HFF-Myc (cell line): ENCODE results near the gene LRSAM1.
A peak's percentile ranks its signal among the peaks of the same experiment; 100 is the strongest.

Experiments
- DNase-seq: peaks from one replicate; pipeline ENCODE4 v3.0.0-alpha.2; 2011; ENCODE audit warnings: low read depth; ENCODE audit errors: extremely low read depth
- H3K4me3 ChIP-seq: replicated peaks from 2 replicates; pipeline ENCODE4 v1.5.1; 2011; ENCODE audit warnings: low read depth, mild to moderate bottlenecking, control low read depth, low read length
- TF ChIP-seq, protein P1 (sequence below): IDR thresholded peaks from 2 replicates; pipeline ENCODE4 v1.5.1; 2012; ENCODE audit warnings: mild to moderate bottlenecking, low read depth, low read length, control low read depth; ENCODE audit errors: missing control alignments

The LRSAM1 gene

DNA sequence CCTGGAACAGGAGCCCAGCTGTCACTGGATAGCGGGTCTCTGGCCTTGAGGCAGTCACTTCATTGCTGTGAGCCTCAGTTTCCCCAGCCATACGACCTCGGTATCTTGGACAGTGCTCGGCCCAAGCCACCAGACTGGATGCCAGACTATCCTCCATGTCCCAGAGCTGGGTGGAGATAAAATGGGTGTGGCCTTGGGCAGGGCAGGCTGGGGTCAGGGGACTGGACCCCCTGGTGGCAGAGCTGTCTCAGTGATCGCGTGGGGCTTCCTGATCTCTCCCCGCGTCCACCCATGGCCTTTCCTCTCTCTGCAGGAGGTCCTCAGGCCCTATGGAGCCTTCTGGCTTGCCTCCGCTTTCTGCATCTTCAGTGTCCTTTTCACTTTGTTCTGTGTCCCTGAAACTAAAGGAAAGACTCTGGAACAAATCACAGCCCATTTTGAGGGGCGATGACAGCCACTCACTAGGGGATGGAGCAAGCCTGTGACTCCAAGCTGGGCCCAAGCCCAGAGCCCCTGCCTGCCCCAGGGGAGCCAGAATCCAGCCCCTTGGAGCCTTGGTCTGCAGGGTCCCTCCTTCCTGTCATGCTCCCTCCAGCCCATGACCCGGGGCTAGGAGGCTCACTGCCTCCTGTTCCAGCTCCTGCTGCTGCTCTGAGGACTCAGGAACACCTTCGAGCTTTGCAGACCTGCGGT lies 44.4 kb upstream of the LRSAM1 start:
- no peak overlapping the region for H3K4me3 ChIP-seq
- no peak for DNase-seq
- TF ChIP-seq, protein P1, sequence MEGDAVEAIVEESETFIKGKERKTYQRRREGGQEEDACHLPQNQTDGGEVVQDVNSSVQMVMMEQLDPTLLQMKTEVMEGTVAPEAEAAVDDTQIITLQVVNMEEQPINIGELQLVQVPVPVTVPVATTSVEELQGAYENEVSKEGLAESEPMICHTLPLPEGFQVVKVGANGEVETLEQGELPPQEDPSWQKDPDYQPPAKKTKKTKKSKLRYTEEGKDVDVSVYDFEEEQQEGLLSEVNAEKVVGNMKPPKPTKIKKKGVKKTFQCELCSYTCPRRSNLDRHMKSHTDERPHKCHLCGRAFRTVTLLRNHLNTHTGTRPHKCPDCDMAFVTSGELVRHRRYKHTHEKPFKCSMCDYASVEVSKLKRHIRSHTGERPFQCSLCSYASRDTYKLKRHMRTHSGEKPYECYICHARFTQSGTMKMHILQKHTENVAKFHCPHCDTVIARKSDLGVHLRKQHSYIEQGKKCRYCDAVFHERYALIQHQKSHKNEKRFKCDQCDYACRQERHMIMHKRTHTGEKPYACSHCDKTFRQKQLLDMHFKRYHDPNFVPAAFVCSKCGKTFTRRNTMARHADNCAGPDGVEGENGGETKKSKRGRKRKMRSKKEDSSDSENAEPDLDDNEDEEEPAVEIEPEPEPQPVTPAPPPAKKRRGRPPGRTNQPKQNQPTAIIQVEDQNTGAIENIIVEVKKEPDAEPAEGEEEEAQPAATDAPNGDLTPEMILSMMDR = no peak

DNA sequence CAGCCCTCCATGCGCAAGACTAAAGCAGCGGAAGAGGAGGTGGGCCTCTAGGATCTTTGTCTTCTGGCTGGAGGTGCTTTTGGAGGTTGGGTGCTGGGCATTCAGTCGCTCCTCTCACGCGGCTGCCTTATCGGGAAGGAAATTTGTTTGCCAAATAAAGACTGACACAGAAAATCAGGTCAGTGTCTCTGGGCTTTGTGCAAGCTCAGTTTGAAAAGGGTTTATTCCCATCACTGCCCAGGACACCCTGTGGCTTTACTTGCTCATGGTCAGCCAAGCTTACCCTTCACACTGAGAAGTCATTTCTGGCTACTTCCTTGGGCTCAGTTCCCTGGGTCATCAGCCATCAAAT lies 43.8 kb upstream of the LRSAM1 start:
- TF ChIP-seq, protein P1 = no peak
- no peak overlapping the region for H3K4me3 ChIP-seq
- no peak for DNase-seq

DNA sequence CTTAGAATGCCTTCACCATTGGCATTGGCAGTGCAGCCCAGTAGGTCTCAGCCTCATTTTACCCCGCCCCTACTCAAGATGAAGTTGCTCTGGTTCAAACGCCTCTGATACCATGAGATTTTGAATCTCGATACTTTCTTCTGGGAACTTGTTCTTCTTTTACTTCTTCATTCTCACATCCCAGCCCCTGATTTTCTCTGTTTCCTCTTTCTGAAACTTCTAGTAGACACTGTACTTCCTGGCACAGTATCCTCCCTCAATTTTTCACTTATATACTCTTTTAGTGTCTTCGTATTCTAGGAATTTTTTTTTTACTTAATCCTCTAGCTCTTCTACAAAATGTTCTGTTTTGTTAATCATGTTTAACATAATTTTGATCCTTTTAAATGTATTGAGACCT lies 40.2 kb upstream of the LRSAM1 start:
- TF ChIP-seq, protein P1 = no peak
- no peak overlapping the region for H3K4me3 ChIP-seq
- no peak for DNase-seq

DNA sequence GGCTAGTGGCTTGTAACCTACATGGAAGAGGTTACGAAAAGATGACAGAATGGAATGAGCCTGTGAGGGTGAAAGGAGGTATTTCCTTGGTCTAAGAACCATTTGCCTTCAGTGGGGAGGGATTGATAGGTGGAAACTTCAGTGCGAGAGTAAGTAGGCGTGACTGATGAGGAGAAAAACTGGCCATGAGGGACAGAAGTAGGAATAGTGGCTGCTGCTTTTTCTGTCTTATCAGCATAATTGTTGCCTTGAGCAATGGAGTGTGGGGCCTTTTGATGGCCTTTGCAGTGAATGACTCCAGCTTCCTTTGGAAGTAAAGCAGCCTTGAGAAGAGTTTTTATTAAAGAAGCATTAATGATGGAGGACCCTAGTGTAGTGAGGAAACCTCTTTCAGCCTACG lies 36.2 kb upstream of the LRSAM1 start:
- TF ChIP-seq, protein P1 = no peak
- DNase-seq = no peak
- no peak overlapping the region for H3K4me3 ChIP-seq

DNA sequence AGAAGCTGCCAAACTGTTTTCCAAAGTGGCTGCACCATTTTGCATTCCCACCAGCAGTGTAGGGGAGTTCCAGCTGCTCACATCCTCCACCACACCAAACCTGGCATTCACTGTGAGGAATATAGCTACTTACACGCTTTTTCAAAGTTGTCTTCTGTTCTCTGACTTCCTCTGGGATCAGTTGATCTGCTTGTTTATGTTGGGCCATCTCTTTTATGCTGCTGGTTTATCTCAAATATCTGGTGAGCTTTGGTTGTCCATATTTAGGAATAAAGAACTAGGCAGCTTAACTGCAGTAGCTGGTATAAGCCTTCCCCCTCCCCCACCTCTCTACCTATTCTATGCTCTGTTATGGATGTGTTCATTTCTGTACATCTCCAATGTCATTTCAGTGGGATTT lies 35.7 kb upstream of the LRSAM1 start:
- DNase-seq = no peak
- TF ChIP-seq, protein P1 = no peak
- no peak overlapping the region for H3K4me3 ChIP-seq

DNA sequence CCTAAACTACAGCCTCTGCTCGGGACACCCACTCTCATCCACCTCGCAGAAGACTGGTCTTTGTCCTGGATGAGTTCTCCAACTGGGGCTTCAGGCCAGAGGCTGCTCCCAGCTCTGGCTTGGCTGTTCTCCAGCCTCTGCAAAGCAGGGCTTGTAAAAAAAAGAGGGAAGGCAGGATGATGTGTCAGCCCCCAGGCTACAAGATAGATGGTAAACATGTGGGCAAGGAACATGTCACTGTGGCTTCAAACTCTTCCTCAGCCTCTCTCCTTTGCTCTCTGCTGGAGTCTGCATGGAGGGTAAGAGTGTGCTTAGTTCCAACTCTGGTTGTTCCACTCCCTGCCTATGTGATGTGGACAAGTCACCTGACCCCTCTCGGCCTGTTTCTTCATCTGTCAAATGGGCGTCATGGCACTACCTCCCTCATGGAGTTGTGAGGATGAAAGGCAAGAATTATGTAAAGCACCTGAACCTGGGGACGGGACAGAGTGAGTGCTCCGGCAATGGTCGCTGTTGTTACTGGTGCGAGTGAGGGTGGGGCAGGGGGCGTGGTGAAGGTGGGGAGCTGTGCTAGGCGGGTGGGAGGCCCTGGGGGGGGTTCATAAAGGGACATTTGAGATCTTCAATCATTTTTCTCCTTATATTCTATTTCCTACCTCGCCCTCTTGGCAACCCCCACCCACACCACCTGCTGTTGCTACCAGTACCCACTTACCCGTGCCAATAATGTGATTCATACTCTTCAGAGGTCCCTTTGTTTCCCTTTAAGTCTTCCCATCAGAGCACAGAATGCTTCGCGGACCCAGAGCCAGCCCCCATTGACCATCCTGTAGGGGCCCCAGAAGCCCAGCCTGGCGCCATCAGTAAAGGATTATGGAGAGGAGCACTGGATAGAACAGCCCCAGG lies 33.9 kb upstream of the LRSAM1 start:
- TF ChIP-seq, protein P1 = no peak
- DNase-seq = peak; percentile 86
- no peak overlapping the region for H3K4me3 ChIP-seq
